Astrocyte (in vitro differentiated cells and primary cell): ENCODE data around the gene RAPGEF2. TPM values are rescaled to one million over a fixed set of nuclear protein-coding genes. Genes with fewer than 3 reads are reported as not detected.

ENCODE experiments used
- DNase-seq: peaks from one replicate; pipeline ENCODE4 v3.0.0-alpha.2; 2010; ENCODE audit warnings: low read depth
- FAIRE-seq: peaks from 2 replicates; lab custom pipeline; 2011; peaks lifted over from hg19 to GRCh38; lab: Jason Lieb, UNC
- H2AFZ ChIP-seq: 2 replicates; pipeline ENCODE4 v1.6.0; 2012; ENCODE audit warnings: low read depth, low read length, inconsistent platforms
- H3K27ac ChIP-seq: 2 replicates; pipeline ENCODE4 v1.5.1; 2011; ENCODE audit warnings: low read depth, low read length, inconsistent platforms
- H3K27me3 ChIP-seq: 2 replicates; pipeline ENCODE4 v1.6.0; 2011; ENCODE audit warnings: low read length, inconsistent platforms; ENCODE audit not compliant: insufficient read depth
- H3K36me3 ChIP-seq: 2 replicates; pipeline ENCODE4 v1.5.1; 2011; ENCODE audit warnings: low read length, inconsistent platforms; ENCODE audit not compliant: insufficient read depth
- H3K4me1 ChIP-seq: 2 replicates; pipeline ENCODE4 v1.5.1; 2011; ENCODE audit warnings: low read length, inconsistent platforms; ENCODE audit not compliant: insufficient read depth
- H3K4me2 ChIP-seq: 2 replicates; pipeline ENCODE4 v1.6.0; 2012; ENCODE audit warnings: low read length, inconsistent platforms
- H3K4me3 ChIP-seq: 2 replicates; pipeline ENCODE4 v1.5.1; 2011; ENCODE audit warnings: low read depth, mild to moderate bottlenecking, low read length, inconsistent platforms; ENCODE audit not compliant: insufficient read depth
- H3K79me2 ChIP-seq: 2 replicates; pipeline ENCODE4 v1.6.0; 2012; ENCODE audit warnings: mild to moderate bottlenecking, low read length, inconsistent platforms; ENCODE audit not compliant: insufficient read depth
- H3K9ac ChIP-seq: 2 replicates; pipeline ENCODE4 v1.6.0; 2012; ENCODE audit warnings: mild to moderate bottlenecking, low read length, inconsistent platforms
- H3K9me3 ChIP-seq: 2 replicates; pipeline ENCODE4 v1.5.1; 2012; ENCODE audit warnings: low read depth, mild to moderate bottlenecking, low read length, inconsistent platforms; ENCODE audit not compliant: insufficient read depth
- H4K20me1 ChIP-seq: 2 replicates; pipeline ENCODE4 v1.6.0; 2012; ENCODE audit warnings: low read length, inconsistent platforms; ENCODE audit not compliant: insufficient read depth
- H3K27ac Mint-ChIP-seq: one replicate; pipeline ENCODE4 v1.8.0; 2021; ENCODE audit warnings: mild to moderate bottlenecking, mixed read lengths; ENCODE audit not compliant: unreplicated experiment
- H3K27me3 Mint-ChIP-seq: one replicate; pipeline ENCODE4 v1.8.0; 2021; ENCODE audit warnings: low read depth, mixed read lengths; ENCODE audit not compliant: unreplicated experiment
- H3K36me3 Mint-ChIP-seq: one replicate; pipeline ENCODE4 v1.8.0; 2021; ENCODE audit warnings: low read depth, mixed read lengths; ENCODE audit not compliant: unreplicated experiment
- H3K4me1 Mint-ChIP-seq: one replicate; pipeline ENCODE4 v1.8.0; 2021; ENCODE audit warnings: low read depth, mixed read lengths; ENCODE audit not compliant: unreplicated experiment
- H3K4me3 Mint-ChIP-seq: one replicate; pipeline ENCODE4 v1.8.0; 2021; ENCODE audit warnings: mild to moderate bottlenecking, moderate library complexity, mixed read lengths; ENCODE audit not compliant: unreplicated experiment
- H3K9me3 Mint-ChIP-seq: one replicate; pipeline ENCODE4 v1.8.0; 2021; ENCODE audit warnings: mild to moderate bottlenecking, mixed read lengths; ENCODE audit not compliant: unreplicated experiment
- CTCF ChIP-seq: IDR thresholded peaks from 2 replicates; pipeline ENCODE4 v1.5.1; 2011; ENCODE audit warnings: low read depth, mild to moderate bottlenecking, inconsistent platforms, low read length, moderate library complexity; ENCODE audit not compliant: insufficient read depth
- EZH2 ChIP-seq: IDR thresholded peaks from 2 replicates; pipeline ENCODE4 v1.6.1; 2012; ENCODE audit warnings: mild to moderate bottlenecking, low read length, inconsistent platforms; ENCODE audit not compliant: insufficient read depth
- total RNA-seq: library from RNA; stranded (reverse); gene quantifications from 2 replicates; pipeline ENCODE4 v1.2.1, GENCODE V29; 2021

Gene RAPGEF2
- total RNA-seq, 1 donor from 2014 or later = 59.0 TPM

GRCh38 chr4:159240046-159240445, 137.2 kb downstream of the RAPGEF2 start:
- peaks cover 2% of the 10 kb centered on the region for H3K36me3 ChIP-seq

GRCh38 chr4:159240687-159241086, 137.8 kb downstream of the RAPGEF2 start:
- H4K20me1 ChIP-seq = no peaks in the 10 kb centered on the region
- Mint-ChIP-seq H3K27ac (peak overlapping the region; percentile 34), H3K27me3 (no peaks in the 10 kb centered on the region), H3K36me3 (peaks cover 5% of the 10 kb centered on the region), H3K4me1 (peaks cover 10% of the 10 kb centered on the region), H3K4me3 (no peak overlapping the region), H3K9me3 (no peaks in the 10 kb centered on the region)
- H3K9me3 ChIP-seq = no peaks in the 10 kb centered on the region
- no peak overlapping the region for H3K4me3 ChIP-seq
- no peak overlapping the region for H3K27ac ChIP-seq
- no peaks in the 10 kb centered on the region for H3K27me3 ChIP-seq
- H3K4me1 ChIP-seq = no peaks in the 10 kb centered on the region
- H3K4me2 ChIP-seq = no peak overlapping the region
- H3K9ac ChIP-seq = no peak overlapping the region
- peaks cover 2% of the 10 kb centered on the region for H3K36me3 ChIP-seq
- FAIRE-seq (no peak), DNase-seq (no peak)
- H3K79me2 ChIP-seq = peaks cover 18% of the 10 kb centered on the region
- H2AFZ ChIP-seq = no peak overlapping the region
- TF ChIP-seq CTCF = no peak

More at GRCh38 chr4:159240046-159240445, 137.2 kb downstream of the RAPGEF2 start:
- no peaks in the 10 kb centered on the region for H3K27me3 Mint-ChIP-seq
- Histone ChIP-seq H3K9me3 (no peaks in the 10 kb centered on the region), H3K9ac (no peak overlapping the region), H2AFZ (no peak overlapping the region), H3K4me2 (no peak overlapping the region), H3K27me3 (no peaks in the 10 kb centered on the region), H3K4me1 (no peaks in the 10 kb centered on the region), H4K20me1 (no peaks in the 10 kb centered on the region), H3K4me3 (no peak overlapping the region), H3K27ac (no peak overlapping the region), H3K79me2 (peaks cover 25% of the 10 kb centered on the region)
- no peak overlapping the region for H3K4me3 Mint-ChIP-seq
- no peak overlapping the region for H3K27ac Mint-ChIP-seq
- no peak for FAIRE-seq
- H3K9me3 Mint-ChIP-seq = no peaks in the 10 kb centered on the region
- no peak for DNase-seq
- no peak for TF ChIP-seq EZH2
- no peak for TF ChIP-seq CTCF
- H3K36me3 Mint-ChIP-seq = peaks cover 5% of the 10 kb centered on the region
- peaks cover 15% of the 10 kb centered on the region for H3K4me1 Mint-ChIP-seq

- no peaks in the 10 kb centered on the region for H3K4me1 ChIP-seq
- no peaks in the 10 kb centered on the region for H3K9me3 ChIP-seq
- H3K27me3 Mint-ChIP-seq = no peaks in the 10 kb centered on the region
- TF ChIP-seq CTCF (no peak), EZH2 (no peak)
- no peak for DNase-seq
- no peak overlapping the region for H3K4me2 ChIP-seq
- no peaks in the 10 kb centered on the region for H3K27me3 ChIP-seq
- H3K36me3 ChIP-seq = peaks cover 2% of the 10 kb centered on the region
- no peaks in the 10 kb centered on the region for H3K9me3 Mint-ChIP-seq
- peaks cover 5% of the 10 kb centered on the region for H3K79me2 ChIP-seq
- H4K20me1 ChIP-seq = no peaks in the 10 kb centered on the region
- no peak overlapping the region for H3K9ac ChIP-seq
- peaks cover 5% of the 10 kb centered on the region for H3K36me3 Mint-ChIP-seq
- H3K27ac ChIP-seq = no peak overlapping the region
- H3K4me1 Mint-ChIP-seq = peaks cover 4% of the 10 kb centered on the region
- H3K4me3 Mint-ChIP-seq = no peak overlapping the region
- no peak overlapping the region for H3K27ac Mint-ChIP-seq
- no peak overlapping the region for H3K4me3 ChIP-seq
- no peak for FAIRE-seq
- H2AFZ ChIP-seq = no peak overlapping the region
These were observed 139.5 kb downstream of the RAPGEF2 start for GRCh38 chr4:159242427-159242826.
